ENCODE results near the gene WASHC2A. TPM values are rescaled to one million over a fixed set of nuclear protein-coding genes. Genes with fewer than 3 reads are reported as not detected.
"Not testable (repeated sequence)": the region's sequence is repeated elsewhere in the genome, so short reads cannot be mapped to it uniquely, and the experiment has no call there.

The WASHC2A gene
- total RNA-seq, 6 donors from 2014 or later, result 43.1 to 79.6 (median 55.6) TPM

DNA sequence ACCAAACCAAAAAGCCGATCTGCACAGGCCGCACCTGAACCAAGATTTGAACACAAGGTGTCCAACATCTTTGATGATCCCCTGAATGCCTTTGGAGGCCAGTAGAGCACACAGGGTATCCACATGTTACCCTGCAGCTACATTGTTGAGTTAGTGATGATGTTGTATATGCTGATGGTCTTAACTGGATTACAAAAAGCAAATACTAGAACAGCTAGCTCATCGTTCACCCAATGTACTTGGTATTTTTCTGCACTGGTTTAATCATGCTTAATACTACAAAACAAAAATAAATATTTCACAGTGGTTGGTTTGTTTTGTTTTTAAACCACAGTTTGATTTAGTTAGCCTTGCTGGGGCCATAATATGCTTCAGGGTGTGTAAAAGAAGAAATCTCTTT is 65.1 kb downstream of the WASHC2A start:
- H3K9me3 ChIP-seq; H3K4me1 ChIP-seq; ATAC-seq (ENCODE audit: low FRiP score in 2 of 2); H3K27me3 ChIP-seq; H3K4me3 ChIP-seq; H3K27ac ChIP-seq; DNase-seq: not testable (repeated sequence)
- WGBS, 2 donors, result 93 to 94% methylated on average over 3 of the region's 3 CpGs
- H3K36me3 ChIP-seq, result peaks cover 3 to 38% (median 16%) of the 10 kb centered on the region in 4 donors

DNA sequence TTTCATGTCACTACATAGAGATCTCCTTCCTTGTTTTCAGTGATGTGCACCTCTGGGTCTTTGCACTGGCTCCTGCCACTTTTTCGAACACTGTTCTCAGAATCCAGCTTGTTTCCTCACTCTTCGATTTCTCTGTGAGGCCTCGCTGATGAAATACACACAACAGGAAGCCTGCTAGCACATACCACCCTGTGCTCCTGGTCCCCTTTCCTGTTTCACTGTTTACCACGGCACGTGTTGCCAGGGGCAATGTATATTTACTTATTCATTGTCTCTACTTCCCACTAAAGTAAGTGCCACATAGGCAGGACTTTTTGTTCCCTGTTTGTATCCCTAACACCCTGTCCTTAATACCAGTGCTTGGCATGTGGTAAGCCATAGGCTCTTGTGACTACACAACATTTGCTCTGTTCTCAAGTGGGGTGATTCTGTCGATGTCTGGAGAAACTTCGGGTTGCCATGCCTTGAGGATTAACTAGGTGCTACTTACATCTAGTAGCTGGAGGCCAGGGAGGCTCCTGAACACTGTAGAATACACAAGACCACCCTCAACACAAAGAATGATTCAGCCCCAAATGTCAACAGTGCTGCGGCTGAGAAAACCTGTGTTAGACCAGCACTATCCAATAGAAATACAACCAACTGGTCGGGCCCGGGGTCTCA is 75.9 kb downstream of the WASHC2A start:
- not testable (repeated sequence) for H3K9me3 ChIP-seq, H3K27me3 ChIP-seq, H3K4me3 ChIP-seq, H3K36me3 ChIP-seq, H3K27ac ChIP-seq, H3K4me1 ChIP-seq
- 4 to 31% methylated on average over 3 to 4 of the region's 10 CpGs for WGBS, 2 donors
- ATAC-seq (ENCODE audit: low FRiP score in 2 of 2), result peak in 1 of 2 donors; percentile 51
- peak in 1 of 2 donors; percentile 22 for DNase-seq

- not testable (repeated sequence) for H3K4me3 ChIP-seq; H3K36me3 ChIP-seq; DNase-seq; H3K9me3 ChIP-seq; ATAC-seq (ENCODE audit: low FRiP score in 2 of 2); H3K27ac ChIP-seq; H3K4me1 ChIP-seq; H3K27me3 ChIP-seq
- 0% methylated on average over 1 of the region's 1 CpG for WGBS, 2 donors
These were observed 77.8 kb downstream of the WASHC2A start for GRCh38 chr10:50145575-50145974.

DNA sequence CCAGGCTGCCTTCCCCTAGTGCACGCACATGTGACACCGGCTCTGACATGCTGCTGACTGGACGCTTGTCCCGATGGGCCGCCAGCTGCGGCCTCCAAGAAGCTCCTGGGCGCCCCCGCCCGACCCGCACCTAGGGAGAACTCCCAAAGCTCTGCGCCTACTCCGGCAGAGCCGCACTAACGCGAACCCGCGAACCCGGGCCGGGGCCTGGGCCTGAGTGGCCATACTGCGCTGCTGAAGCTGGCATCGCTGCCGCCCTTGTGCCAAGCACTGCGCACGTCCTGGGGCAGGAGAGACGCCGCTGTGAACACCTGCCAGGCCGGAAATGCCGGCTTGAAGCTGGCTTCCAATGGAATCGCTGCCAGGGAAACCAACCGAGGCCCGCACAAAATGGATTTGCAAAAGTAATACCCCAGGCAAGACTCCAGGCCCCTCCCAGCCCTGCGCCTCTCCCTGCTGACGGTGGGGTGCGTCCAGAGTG is 85.1 kb downstream of the WASHC2A start:
- ATAC-seq (ENCODE audit: low FRiP score in 2 of 2) (peak in 1 of 2 donors; percentile 26), DNase-seq (peak; percentile 21 to 81)
- no peaks in the 10 kb centered on the region for H3K9me3 ChIP-seq
- no peak for TF ChIP-seq POLR2A (IDR thresholded peaks at IDR 0.05)
- no peak for TF ChIP-seq CTCF (IDR thresholded peaks at IDR 0.05)
- TF ChIP-seq POLR2AphosphoS5 (IDR thresholded peaks at IDR 0.05), result no peak
- TF ChIP-seq EP300 (IDR thresholded peaks at IDR 0.05), result no peak
- peaks cover 0 to 4% (median 0%) of the 10 kb centered on the region in 4 donors for H3K4me1 ChIP-seq
- peak overlapping the region in 1 of 4 donors; percentile 25 for H3K4me3 ChIP-seq
- no peaks in the 10 kb centered on the region for H3K27me3 ChIP-seq
- no peaks in the 10 kb centered on the region for H3K36me3 ChIP-seq
- H3K27ac ChIP-seq, result no peak overlapping the region
- WGBS, 2 donors, result 1 to 16% methylated on average over 3 to 16 of the region's 34 CpGs

DNA sequence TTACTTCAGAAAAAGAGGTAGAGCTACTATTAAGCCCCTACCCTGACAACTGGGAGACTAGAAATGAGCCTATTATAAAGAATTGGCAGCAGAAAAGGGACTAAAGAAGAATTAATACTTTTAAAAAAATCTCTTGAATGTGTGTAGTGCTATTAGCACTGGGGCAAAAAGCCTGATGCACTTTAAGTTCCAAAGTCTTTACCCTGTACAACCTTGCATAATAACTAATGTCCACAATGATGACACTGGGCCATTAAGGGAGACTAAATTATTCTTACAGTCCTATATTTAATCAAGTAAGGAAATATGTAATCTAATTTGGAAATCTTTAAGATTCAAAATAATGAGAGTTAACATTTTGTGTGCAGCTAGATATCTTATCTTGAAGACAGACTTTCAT is 90.1 kb downstream of the WASHC2A start:
- H3K27me3 ChIP-seq; H3K9me3 ChIP-seq; ATAC-seq (ENCODE audit: low FRiP score in 2 of 2); H3K4me1 ChIP-seq; H3K4me3 ChIP-seq; H3K27ac ChIP-seq; DNase-seq; H3K36me3 ChIP-seq: not testable (repeated sequence)

- WGBS, 2 donors, result 84 to 91% methylated on average over 2 of the region's 2 CpGs
- not testable (repeated sequence) for H3K4me1 ChIP-seq; ATAC-seq (ENCODE audit: low FRiP score in 2 of 2); H3K4me3 ChIP-seq; H3K27me3 ChIP-seq; H3K9me3 ChIP-seq; H3K27ac ChIP-seq; DNase-seq; H3K36me3 ChIP-seq
These were observed 92.1 kb downstream of the WASHC2A start for GRCh38 chr10:50159856-50160255.

DNA sequence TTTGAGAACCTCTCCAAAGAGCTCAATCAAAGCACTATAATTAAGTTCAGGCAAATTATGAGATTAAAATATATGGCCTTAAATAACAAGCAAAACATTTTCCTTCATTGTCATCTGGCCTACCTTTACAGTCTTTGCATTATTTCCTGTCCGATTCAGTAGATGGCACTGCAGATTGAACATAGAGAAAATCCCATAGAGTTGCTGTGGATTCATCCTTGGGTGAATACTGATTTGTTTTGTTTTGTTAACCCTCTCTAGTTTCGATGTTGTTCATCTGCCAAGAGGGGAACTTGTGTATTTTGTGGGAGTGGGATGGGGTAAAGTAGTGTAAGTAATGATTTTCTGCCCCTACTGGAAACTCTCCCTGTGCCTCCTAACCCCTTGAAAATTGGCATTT is 97.3 kb downstream of the WASHC2A start:
- H3K4me3 ChIP-seq; H3K36me3 ChIP-seq; ATAC-seq (ENCODE audit: low FRiP score in 2 of 2); H3K27me3 ChIP-seq; DNase-seq; H3K27ac ChIP-seq; H3K9me3 ChIP-seq; H3K4me1 ChIP-seq: not testable (repeated sequence)
- 49 to 61% methylated on average over 2 of the region's 2 CpGs for WGBS, 2 donors

GRCh38 chr10:50167833-50168232 is 100.1 kb downstream of the WASHC2A start:
- not testable (repeated sequence) for H3K27ac ChIP-seq, H3K27me3 ChIP-seq, H3K4me3 ChIP-seq, DNase-seq, H3K9me3 ChIP-seq, H3K36me3 ChIP-seq, H3K4me1 ChIP-seq
- 57 to 88% methylated on average over 3 of the region's 3 CpGs for WGBS, 2 donors
- peak in 1 of 2 donors; percentile 75 for ATAC-seq (ENCODE audit: low FRiP score in 2 of 2)

DNA sequence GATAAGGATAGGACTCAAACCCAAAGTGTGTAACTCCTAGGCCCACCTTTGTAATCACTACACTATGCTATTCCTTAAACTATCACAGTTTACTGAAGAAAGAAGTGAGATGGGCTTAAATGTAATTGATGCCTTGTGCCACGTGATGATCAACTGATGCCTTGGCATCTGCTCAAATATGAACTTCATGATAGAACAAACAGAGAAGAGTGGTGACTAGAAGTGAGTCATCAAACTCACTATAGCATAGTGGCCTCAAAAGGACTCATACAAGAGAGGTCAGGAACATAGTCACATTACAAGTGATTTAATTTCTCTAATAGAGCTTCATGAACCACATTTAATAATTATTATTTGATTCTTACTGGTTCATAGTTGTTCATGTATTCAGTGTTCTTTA is 101.8 kb downstream of the WASHC2A start:
- H3K4me1 ChIP-seq; H3K9me3 ChIP-seq; ATAC-seq (ENCODE audit: low FRiP score in 2 of 2); H3K36me3 ChIP-seq; H3K4me3 ChIP-seq; H3K27ac ChIP-seq; DNase-seq; H3K27me3 ChIP-seq: not testable (repeated sequence)
- WGBS, 2 donors, result 50 to 75% methylated on average over 1 of the region's 1 CpG

DNA sequence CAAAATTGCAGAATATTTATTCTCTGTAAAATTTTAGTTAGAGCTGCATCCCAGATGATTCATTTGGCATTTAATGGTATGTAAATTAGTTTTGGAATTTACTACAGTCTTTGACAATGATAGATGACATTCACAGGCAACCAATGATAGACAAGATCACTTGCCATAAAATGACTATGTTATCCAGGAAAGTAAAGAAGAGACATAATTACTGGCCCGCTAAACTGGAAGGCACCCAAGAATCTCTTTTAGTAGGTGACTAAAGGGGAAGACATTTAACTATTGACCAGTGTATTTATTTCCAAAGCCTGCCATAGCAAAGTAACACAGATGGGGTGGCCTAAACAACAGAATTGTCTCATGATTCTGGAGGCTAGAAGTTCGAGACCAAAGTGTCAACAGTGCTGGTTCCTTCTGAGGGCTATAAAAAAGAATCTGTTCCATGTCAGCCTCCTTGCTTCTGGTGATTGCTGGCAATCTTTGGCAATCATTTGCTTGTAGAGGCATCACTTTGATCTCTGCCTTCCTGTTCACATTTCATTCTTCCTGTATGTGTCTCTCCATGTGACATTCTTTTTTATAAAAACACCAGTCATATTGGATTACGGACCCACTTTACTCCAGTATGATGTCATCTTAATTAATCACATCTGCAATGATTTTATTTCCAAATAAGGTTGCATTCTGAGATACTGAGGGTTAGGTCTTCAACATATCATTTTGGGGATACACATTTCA is 107.2 kb downstream of the WASHC2A start:
- not testable (repeated sequence) for DNase-seq; H3K36me3 ChIP-seq; H3K4me3 ChIP-seq; H3K9me3 ChIP-seq; H3K4me1 ChIP-seq; H3K27me3 ChIP-seq; H3K27ac ChIP-seq; ATAC-seq (ENCODE audit: low FRiP score in 2 of 2)
- WGBS, 2 donors, result 49 to 52% methylated on average over 3 of the region's 3 CpGs

Data from upper lobe of left lung (tissue), 6 donors.